ENCODE measurements around the gene TGFBI. TPM values are rescaled to one million over a fixed set of nuclear protein-coding genes. Genes with fewer than 3 reads are reported as not detected.

TGFBI gene
- total and polyA plus RNA-seq, 2 donors from 2014 or later: 36.4 to 78.5 TPM

DNA sequence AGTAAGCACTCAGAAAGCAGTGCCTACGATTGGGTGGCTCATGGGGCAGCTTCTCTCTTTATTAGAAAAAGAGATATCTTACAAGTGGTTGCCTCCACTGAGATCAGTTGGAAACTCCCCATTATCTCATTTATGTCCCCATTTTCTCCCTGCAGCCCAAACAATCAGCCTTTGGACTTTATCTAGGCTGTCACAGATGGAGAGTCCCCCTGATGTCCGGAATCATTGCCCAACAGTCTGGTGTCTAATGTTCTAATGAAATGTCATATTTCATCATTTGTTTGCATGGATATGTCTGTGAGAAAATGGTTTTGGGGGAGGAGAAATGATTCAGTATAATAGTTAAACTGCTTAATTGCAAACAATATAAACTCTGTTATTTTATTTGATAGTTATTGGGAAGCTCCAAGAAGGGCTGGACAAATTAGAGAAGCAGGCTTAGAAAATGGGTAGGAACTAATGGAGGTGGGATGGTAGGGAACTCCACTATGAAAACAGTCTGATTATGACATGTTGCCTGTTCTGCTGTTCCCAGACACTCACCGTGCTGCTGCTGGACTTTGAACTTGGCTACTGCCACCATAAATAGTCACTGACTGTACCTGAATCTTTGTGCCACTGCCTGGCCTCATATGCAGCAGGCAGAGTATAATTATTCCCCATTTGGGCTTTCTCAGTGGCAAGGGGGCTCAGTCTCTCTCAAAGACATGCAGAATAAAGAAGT, 65.6 kb downstream of the TGFBI start:
- no peak for DNase-seq

DNA sequence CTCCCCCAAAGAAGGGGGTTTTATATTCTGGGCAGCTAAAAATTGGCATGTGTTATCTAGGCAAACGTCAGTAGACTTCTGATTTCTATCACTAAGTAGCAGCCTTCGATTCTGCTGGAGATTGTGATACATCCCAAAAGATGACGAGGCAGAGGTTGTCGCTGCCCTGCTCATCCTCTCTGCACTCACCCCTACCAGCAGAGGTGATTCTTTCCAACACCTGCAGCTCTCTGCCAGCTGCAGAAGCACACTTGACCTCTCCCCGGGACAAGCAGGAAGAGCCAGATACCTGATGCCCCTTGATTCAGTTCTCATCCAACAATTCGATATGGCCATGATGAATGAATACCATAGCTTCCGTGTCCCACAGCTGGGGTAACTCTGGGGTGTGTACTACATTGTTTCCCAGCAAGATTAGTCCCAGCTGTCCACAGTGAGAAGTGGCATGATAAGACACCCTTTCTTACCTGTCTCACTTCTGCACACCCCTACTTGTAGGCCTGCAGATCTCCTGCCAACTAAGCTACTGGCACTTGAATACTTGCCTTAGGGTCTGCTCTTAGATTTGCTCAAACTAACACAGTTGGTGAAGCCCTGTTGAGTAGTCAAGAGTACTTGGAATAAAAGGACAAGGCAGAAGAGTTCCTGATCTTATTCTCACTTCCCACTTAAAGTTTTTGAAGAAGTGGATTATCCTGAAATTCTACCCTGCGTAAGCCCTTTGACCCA, 66.3 kb downstream of the TGFBI start:
- DNase-seq: no peak
- H3K27ac ChIP-seq (ENCODE audit: low read depth in 2 of 2, low read length in 2 of 2): no peak overlapping the region
- H3K4me1 ChIP-seq (ENCODE audit: control insufficient read depth in 2 of 3, insufficient read depth in 2 of 3, low read depth in 1 of 3, low read length in 3 of 3): no peaks in the 10 kb centered on the region
- no peaks in the 10 kb centered on the region for H3K9me3 ChIP-seq (ENCODE audit: control insufficient read depth in 2 of 3, insufficient read depth in 1 of 3, low read length in 3 of 3)
- no peak overlapping the region for H3K4me3 ChIP-seq (ENCODE audit: low read length in 3 of 3)
- H3K27me3 ChIP-seq (ENCODE audit: control insufficient read depth, insufficient read depth, low read length): no peaks in the 10 kb centered on the region
- no peak overlapping the region for H3K9ac ChIP-seq (ENCODE audit: low read length in 3 of 3)
- H3K36me3 ChIP-seq (ENCODE audit: control insufficient read depth in 2 of 3, insufficient read depth in 3 of 3, low read length in 3 of 3): no peaks in the 10 kb centered on the region
- intact Hi-C loops (cut with DNase I): no loop called here
- FAIRE-seq: no peak
- TF ChIP-seq, protein P1, sequence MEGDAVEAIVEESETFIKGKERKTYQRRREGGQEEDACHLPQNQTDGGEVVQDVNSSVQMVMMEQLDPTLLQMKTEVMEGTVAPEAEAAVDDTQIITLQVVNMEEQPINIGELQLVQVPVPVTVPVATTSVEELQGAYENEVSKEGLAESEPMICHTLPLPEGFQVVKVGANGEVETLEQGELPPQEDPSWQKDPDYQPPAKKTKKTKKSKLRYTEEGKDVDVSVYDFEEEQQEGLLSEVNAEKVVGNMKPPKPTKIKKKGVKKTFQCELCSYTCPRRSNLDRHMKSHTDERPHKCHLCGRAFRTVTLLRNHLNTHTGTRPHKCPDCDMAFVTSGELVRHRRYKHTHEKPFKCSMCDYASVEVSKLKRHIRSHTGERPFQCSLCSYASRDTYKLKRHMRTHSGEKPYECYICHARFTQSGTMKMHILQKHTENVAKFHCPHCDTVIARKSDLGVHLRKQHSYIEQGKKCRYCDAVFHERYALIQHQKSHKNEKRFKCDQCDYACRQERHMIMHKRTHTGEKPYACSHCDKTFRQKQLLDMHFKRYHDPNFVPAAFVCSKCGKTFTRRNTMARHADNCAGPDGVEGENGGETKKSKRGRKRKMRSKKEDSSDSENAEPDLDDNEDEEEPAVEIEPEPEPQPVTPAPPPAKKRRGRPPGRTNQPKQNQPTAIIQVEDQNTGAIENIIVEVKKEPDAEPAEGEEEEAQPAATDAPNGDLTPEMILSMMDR (IDR thresholded peaks at IDR 0.05; ENCODE audit: borderline replicate concordance, extremely low read depth, insufficient read depth): no peak

More for the DNA sequence above, 65.6 kb downstream of the TGFBI start:
- Histone ChIP-seq H3K9me3 (ENCODE audit: control insufficient read depth in 2 of 3, insufficient read depth in 1 of 3, low read length in 3 of 3) (no peaks in the 10 kb centered on the region), H3K27me3 (ENCODE audit: control insufficient read depth, insufficient read depth, low read length) (no peaks in the 10 kb centered on the region), H3K9ac (ENCODE audit: low read length in 3 of 3) (no peak overlapping the region), H3K4me1 (ENCODE audit: control insufficient read depth in 2 of 3, insufficient read depth in 2 of 3, low read depth in 1 of 3, low read length in 3 of 3) (no peaks in the 10 kb centered on the region), H3K36me3 (ENCODE audit: control insufficient read depth in 2 of 3, insufficient read depth in 3 of 3, low read length in 3 of 3) (no peaks in the 10 kb centered on the region), H3K27ac (ENCODE audit: low read depth in 2 of 2, low read length in 2 of 2) (no peak overlapping the region), H3K4me3 (ENCODE audit: low read length in 3 of 3) (no peak overlapping the region)
- no peak for FAIRE-seq
- TF ChIP-seq, protein P1 (IDR thresholded peaks at IDR 0.05; ENCODE audit: borderline replicate concordance, extremely low read depth, insufficient read depth): no peak
- intact Hi-C loops (cut with DNase I): no loop called here

DNA sequence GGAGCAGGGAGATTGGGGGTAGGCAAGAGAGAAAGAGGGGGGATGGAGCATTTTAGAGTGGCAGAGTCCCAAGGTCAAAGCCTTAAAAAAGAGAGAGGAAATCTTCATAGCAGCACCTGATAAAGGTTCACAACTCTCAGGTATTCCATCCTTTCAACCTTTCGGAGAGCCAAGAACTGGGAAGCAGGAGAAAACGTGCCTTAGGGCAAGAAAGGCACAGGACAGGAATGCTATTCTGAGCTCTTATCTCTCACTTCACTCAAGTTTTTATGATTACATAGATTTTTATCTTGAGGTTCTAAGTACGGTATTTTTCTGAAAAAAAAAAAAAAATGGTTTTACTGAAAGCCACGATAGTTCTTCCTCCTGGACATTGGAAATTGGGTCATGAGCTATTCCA, 69.4 kb downstream of the TGFBI start:
- FAIRE-seq (no peak), DNase-seq (no peak)
- Histone ChIP-seq H3K27ac (ENCODE audit: low read depth in 2 of 2, low read length in 2 of 2) (no peak overlapping the region), H3K9me3 (ENCODE audit: control insufficient read depth in 2 of 3, insufficient read depth in 1 of 3, low read length in 3 of 3) (no peaks in the 10 kb centered on the region), H3K4me1 (ENCODE audit: control insufficient read depth in 2 of 3, insufficient read depth in 2 of 3, low read depth in 1 of 3, low read length in 3 of 3) (no peaks in the 10 kb centered on the region), H3K4me3 (ENCODE audit: low read length in 3 of 3) (no peak overlapping the region), H3K9ac (ENCODE audit: low read length in 3 of 3) (no peak overlapping the region), H3K27me3 (ENCODE audit: control insufficient read depth, insufficient read depth, low read length) (no peaks in the 10 kb centered on the region), H3K36me3 (ENCODE audit: control insufficient read depth in 2 of 3, insufficient read depth in 3 of 3, low read length in 3 of 3) (no peaks in the 10 kb centered on the region)
- TF ChIP-seq, protein P1 (IDR thresholded peaks at IDR 0.05; ENCODE audit: borderline replicate concordance, extremely low read depth, insufficient read depth): no peak
- intact Hi-C loops (cut with DNase I): no loop called here
